KOPT-K1 (cell line): ENCODE measurements around the gene ZNF624.
A peak's percentile ranks its signal among the peaks of the same experiment; 100 is the strongest.
"Not testable (repeated sequence)": the region's sequence is repeated elsewhere in the genome, so short reads cannot be mapped to it uniquely, and the experiment has no call there.

Experiments used
- H3K27ac ChIP-seq: fragments of 200-600 bp; sonication (generic); 2 replicates; pipeline ENCODE4 v1.5.1; 2016; ENCODE audit warnings: antibody characterized with exemption, mild to moderate bottlenecking, low read depth, low read length; ENCODE audit not compliant: poor library complexity, severe bottlenecking
- H3K36me3 ChIP-seq: fragments of 200-600 bp; sonication (generic); 2 replicates; pipeline ENCODE4 v1.5.1; 2017; ENCODE audit warnings: antibody characterized with exemption, mild to moderate bottlenecking, low read length, moderate library complexity; ENCODE audit not compliant: insufficient read depth
- H3K9me3 ChIP-seq: fragments of 200-600 bp; sonication (generic); 2 replicates; pipeline ENCODE4 v1.5.1; 2017; ENCODE audit warnings: antibody characterized with exemption, low read length, mild to moderate bottlenecking; ENCODE audit not compliant: insufficient read depth, poor library complexity, severe bottlenecking

Gene ZNF624

DNA sequence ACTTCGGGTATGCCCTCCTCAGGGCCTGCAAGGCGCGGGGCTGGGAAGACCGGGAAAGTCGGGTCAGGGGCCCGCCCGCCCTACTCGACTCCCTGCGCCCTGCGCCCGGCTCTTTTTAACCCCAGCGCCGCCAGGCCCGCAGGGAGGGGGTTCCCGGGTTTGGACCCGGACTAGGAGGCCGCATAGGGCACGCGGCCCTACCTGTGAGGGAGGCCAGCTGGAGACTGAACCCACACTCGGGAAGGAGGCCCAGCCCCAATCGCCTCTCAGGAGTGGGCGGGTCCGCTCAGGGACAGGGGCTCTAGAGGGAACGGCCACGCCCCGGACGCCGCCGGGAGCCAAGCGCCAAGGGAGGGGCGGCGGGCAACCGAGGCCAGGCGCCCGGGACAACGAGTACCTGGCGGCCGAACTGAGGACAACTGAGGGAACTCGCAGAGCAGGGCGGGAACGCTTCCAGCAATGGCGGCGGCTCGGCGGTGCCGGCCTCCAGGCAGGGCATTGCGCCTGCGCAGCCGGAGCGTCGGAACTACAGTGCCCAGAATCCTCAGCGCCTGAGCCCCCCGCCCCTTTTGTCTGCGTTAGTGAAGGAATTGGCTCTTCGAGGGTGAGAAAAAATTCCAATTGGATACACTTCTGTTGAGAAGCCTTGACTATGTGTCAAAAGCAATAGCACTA lies at the start of gene ZNF624:
Gene ZNF624, minus strand, starts transcription at position 484 of the 675 bp plus-strand sequence.
- peaks cover 5% of the 10 kb centered on the region; the same call in 1 of the 2 replicates for H3K36me3 ChIP-seq
- H3K9me3 ChIP-seq, result no peaks in the 10 kb centered on the region
- H3K27ac ChIP-seq, result peak within 1 kb of the TSS; percentile 76

DNA sequence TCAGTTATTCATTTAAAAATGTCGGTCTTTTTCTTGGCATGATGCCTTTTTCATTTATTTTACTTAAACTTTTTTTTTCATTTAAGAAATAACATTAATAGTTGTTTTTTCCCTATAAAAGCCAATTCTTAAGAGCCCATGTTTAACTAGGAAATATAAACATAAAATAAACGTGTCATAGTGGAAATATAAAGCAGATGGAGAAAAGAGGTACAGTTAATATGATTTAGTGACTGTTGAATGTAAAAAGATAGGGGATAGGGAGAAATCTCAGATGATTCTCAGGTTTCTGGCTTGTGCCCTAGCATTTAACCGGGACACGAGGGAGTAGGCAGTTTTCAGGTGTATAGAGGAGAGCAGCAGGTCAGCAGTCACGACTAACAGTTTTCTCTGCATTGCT lies 44.0 kb upstream of the ZNF624 start:
- H3K27ac ChIP-seq, H3K9me3 ChIP-seq, H3K36me3 ChIP-seq: not testable (repeated sequence)

DNA sequence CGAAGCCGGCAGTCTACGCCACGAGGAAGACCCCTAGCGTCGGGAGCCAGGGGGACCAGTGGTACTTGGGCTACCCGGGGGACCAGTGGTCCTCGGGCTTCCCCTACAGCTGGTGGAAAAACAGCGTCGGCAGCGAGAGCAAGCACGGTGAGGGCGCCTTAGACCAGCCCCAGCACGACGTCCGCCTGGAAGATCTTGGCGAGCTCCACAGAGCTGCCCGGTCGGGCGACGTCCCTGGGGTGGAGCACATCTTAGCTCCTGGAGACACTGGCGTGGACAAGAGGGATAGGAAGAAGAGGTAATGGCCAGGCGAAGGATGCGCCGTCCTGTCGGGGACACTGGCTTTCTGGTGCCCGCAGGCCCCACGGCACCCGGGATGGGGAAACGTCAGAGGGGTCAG lies 36.8 kb upstream of the ZNF624 start:
- not testable (repeated sequence) for H3K36me3 ChIP-seq, H3K9me3 ChIP-seq, H3K27ac ChIP-seq

DNA sequence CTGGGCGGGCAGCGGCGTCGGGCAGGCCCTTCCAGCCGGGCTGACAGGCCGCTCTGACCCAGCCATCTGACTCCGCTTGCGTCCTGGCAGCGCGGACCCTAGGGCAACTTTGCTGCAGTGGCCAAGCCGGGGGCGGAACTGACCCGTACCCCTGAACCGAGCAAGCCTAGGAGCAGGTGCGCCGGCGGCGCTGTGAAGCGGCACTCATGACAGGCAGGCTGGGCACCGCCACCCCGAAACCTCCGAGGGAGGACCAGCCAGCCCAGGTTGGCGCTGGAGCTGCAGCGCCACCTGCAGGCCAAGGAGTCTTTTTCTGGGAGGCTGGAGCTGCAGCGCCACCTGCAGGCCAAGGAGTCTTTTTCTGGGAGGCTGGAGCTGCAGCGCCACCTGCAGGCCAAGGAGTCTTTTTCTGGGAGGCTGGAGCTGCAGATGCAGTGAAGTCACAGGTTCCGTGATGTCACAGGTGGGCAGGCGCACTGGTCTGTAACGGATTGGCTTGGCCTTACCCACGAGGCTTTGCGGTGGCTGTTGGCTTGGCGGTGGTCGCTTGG lies 36.2 kb upstream of the ZNF624 start, which contains the start of gene CCDC144A:
Gene CCDC144A, plus strand, starts transcription at position 511 of the 551 bp plus-strand sequence. CDS start 160 bp downstream, outside the sequence.
- not testable (repeated sequence) for H3K27ac ChIP-seq, H3K9me3 ChIP-seq, H3K36me3 ChIP-seq

DNA sequence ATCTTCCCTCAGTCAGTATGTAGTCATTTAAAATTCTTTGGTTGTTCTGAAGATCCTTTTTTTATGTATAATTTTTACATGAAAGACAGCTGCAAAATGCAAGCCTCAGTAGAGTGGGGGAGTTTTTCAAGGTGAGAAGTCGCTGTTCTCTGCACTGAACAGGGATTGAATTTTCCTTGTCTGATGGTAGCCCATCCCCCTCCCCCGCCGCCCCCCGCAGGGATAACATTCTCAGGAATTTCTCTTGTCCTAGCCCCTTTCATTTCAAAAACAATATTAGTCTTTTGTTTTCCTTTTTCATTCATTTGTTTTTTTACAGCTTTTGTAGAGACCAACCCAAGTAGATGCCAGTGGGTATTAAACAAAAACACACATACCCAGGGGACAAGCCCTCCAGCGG lies 33.5 kb upstream of the ZNF624 start:
- not testable (repeated sequence) for H3K27ac ChIP-seq, H3K36me3 ChIP-seq, H3K9me3 ChIP-seq

DNA sequence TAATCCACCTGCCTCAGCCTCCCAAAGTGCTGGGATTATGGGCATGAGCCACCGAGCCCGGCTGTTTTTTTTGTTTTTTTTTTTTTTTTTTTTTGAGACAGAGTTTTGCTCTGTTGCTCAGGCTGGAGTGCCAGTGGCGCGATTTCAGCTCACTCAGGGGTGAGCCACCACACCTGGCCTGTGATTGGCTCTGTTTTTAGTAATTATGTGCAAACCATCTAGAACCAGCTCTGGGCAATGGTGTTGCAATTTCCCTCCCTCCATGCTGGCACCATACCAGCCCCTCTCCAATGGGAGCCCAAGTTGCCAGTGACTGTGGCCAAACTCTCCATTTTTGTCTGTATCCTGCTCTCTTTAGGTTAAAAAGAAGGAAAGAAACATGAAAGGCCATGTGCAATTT lies 32.4 kb upstream of the ZNF624 start:
- H3K9me3 ChIP-seq, H3K36me3 ChIP-seq, H3K27ac ChIP-seq: not testable (repeated sequence)

DNA sequence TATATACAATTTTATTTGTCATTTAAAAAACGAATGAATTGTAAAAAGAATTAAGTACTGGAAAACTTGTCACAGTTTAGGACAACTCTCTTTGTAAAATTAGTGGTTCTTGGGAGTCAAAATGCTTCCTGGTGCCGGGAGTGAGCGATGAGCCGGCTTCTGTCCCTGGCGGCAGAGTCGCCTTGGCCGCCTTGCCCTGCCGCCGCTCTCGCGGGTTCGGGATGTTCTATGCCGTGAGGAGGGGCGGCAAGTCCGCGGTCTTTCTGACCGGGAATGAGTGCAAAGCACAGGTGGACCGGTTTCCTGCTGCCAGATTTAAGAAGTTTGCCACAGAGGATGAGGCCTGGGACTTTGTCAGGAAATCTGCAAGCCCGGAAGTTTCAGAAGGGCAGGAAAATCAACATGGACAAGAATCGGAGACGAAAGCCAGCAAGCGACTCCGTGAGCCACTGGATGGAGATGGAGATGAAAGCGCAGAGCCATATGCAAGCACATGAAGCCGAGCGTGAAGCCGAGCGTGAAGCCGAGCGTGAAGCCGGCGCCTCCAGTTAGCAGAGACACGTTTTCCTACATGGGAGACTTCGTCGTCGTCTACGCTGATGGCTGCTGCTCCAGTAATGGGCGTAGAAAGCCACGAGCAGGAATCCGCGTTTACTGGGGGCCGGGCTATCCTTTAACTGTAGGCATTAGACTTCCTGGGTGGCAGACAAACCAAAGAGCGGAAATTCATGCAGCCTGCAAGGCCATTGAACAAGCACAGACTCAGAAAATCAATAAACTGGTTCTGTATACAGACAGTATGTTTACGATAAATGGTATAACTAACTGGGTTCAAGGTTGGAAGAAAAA lies 29.9 kb upstream of the ZNF624 start:
- H3K36me3 ChIP-seq, H3K9me3 ChIP-seq, H3K27ac ChIP-seq: not testable (repeated sequence)

DNA sequence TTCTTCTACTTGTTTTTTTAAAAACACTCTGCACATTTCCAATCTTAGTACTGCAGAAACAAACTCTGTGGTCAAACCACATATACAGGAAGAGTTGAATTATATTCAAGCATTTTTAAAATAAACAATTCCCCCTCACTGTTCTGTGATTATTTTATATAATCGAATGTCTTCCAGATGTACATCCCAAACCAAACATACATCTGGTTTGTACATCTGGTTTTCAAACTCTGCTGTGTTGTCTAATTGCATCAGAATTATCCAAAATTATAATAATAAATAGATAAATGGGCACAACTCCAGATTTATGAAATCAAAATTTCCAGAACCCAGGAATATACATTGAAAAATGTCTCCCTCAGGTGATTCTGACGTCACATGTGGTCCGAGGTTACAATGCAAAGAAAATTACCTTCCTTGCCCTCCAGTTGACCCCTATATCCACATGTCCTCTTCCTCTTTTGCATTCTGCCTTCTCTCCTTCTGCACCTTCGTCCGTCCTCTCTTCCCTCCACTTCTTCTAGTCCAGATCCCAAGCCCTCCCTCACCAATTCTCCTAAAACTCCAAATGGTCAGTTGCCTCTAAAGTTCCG lies 23.1 kb upstream of the ZNF624 start:
- Histone ChIP-seq H3K9me3 (no peaks in the 10 kb centered on the region), H3K36me3 (no peaks in the 10 kb centered on the region), H3K27ac (no peak overlapping the region)

DNA sequence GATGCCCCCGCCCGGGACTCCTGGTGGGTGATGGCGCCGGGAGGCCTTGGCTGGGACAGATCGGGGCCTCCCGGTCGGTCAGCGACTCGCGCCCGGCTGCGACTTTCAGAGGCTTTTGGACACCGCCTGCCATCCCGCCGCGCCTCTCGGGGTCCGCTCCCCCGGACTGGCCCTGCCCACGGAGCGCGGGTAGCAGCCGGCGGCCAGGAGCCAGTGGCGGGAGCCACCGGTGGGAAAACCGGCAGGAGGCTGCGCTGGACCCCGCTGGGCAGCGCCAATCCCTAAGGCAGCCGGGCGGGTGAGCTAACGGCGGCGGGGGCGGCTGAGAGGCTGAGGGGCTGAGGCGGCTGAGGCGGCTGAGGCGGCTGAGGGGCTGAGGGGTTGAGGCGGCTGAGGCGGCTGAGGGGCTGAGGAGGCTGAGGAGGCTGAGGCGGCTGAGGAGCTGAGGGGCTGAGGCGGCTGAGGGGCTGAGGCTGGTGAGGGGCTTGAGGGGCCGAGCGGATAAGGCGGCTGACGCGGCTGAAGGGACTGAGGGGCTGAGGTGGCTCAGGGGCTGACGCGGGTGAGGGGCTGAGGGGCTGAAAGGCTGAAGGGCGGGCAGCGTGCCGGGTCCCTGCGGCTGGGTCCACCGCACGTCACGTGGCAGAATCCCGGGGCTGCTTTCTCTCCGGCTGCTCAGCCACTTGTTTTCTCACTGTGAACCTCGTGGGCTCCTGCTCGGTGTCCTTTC lies 13.4 kb upstream of the ZNF624 start:
- not testable (repeated sequence) for H3K27ac ChIP-seq, H3K36me3 ChIP-seq, H3K9me3 ChIP-seq

DNA sequence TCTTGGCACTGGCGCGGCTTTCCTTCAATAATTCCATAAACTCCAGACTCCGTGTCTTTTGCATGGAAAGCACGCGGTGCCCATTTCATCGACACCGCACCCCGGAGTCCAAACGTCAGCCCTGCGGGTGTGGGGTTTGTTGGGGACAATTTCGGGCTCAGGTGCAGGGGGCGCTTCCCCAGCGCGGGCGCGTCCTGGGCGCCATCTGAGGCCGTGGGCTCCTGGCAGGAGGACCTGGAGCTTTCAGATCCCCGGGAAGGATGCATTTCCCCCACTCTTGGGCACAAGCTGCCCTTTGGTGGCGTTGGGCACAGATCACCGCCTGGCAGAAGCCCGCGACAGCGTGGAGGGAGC lies 12.9 kb upstream of the ZNF624 start:
- H3K36me3 ChIP-seq, H3K27ac ChIP-seq, H3K9me3 ChIP-seq: not testable (repeated sequence)

DNA sequence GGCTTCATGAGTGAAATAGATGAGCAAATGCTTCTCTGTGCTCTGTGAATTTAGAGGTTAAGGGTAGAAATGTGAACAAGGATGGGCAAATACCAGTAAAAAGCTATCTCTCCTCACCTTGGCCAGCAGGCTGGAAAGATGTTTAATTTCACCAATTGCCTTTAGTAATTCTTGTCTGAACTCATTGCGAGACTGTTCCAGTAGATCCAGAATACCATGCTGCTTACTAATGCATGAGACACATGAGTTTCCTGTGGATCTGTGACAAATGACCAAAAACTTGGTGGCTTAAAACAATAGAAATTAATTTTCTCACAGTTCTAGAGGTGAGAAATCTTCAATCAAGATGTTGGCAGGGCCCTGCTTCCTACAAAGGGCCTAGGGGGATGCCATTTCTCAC lies 9.3 kb upstream of the ZNF624 start:
- no peak overlapping the region for H3K27ac ChIP-seq

DNA sequence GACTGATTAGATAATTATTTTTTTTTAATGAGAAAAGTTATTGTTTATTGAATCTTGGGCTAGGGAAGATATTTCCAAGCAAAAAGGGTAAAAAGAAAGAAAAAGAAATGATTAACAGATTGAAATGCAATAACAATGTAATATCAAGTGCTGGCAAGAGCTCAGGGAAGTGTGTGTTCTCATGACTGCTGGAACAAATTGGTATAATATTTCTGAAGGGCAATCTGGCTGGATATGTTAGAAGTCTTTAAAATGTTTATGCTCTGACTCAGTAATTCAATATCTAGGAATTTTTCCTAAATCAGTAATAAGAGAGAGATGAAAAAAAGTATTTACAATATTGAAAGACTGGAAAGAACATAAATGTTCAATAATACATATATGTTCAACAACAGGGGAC lies 7.6 kb upstream of the ZNF624 start:
- Histone ChIP-seq H3K36me3 (no peaks in the 10 kb centered on the region), H3K27ac (no peak overlapping the region), H3K9me3 (peaks cover 4% of the 10 kb centered on the region)

More for the DNA sequence above, 9.3 kb upstream of the ZNF624 start:
- Histone ChIP-seq H3K9me3 (peaks cover 4% of the 10 kb centered on the region), H3K36me3 (no peaks in the 10 kb centered on the region)

DNA sequence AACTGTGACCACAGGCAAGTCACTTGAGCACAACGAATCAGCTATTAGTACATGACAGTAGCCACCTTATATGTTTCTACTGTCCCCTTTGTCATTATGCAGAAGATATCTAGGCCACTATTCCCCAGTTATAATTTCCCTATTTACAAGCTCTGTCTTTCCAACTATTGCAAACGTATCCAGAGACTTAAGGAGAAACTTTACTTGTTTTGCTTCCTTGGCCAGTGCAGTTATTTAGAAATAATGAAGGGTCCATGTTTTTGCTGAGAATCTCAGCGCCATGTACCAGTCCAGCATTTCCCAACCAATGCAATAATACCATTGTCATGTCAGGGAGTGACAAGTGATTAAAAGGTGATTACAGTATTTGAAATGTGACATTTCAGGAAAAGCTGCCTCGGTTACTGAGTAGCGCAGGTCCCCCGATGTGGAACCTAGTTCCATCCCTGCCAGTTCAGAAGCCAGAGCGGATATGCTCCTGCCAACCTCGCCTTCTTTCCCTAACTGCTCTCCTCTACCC lies 743 bp downstream of the ZNF624 start:
- H3K9me3 ChIP-seq, result no peaks in the 10 kb centered on the region
- H3K27ac ChIP-seq, result peak overlapping the region; percentile 76

DNA sequence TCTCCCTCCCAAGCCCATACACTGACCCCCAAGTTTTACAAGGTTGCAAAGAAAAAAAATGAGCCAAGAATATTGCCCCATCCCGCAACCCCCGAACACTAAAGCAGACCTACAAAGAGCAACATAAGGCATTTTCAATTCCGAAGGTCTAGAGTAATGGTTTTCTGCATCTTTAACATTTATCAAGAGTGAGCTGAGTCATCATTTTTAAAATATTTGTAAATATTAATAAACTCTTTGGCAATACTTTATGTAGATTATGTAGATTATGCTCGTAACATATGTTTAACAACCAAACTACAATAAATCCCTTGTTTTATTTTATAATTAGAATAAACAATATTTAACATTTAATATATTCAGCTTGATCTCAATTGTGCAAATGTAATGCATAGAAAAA lies 1.4 kb downstream of the ZNF624 start:
- H3K9me3 ChIP-seq, result no peaks in the 10 kb centered on the region
- H3K36me3 ChIP-seq, result peaks cover 5% of the 10 kb centered on the region; the same call in 1 of the 2 replicates
- no peak overlapping the region for H3K27ac ChIP-seq

More for the DNA sequence above, 743 bp downstream of the ZNF624 start:
- H3K36me3 ChIP-seq, result peaks cover 5% of the 10 kb centered on the region; the same call in 1 of the 2 replicates
